Kidney (tissue), 14 donors: ENCODE measurements around the gene TRIO. TPM values are rescaled to one million over a fixed set of nuclear protein-coding genes. Genes with fewer than 3 reads are reported as not detected.
A peak's percentile ranks its signal among the peaks of the same experiment; 100 is the strongest.

Experiments used
- DNase-seq, 5 donors: peaks; one replicate each; pipeline ENCODE4 v3.0.0-alpha.2; 2013 to 2020
- FAIRE-seq: peaks from 2 replicates; lab custom pipeline; 2012; peaks lifted over from hg19 to GRCh38; lab: Jason Lieb, UNC
- H3K27ac ChIP-seq, 2 donors: one replicate each; pipeline ENCODE4 v1.7.0; 2013; ENCODE audit warnings: low read depth in 2 of 2, low read length in 2 of 2, inconsistent platforms in 1 of 2
- H3K27me3 ChIP-seq: one replicate; pipeline ENCODE4 v1.7.1; 2013; ENCODE audit warnings: low read length, inconsistent platforms; ENCODE audit not compliant: control insufficient read depth, insufficient read depth
- H3K36me3 ChIP-seq, 3 donors: one replicate each; pipeline versions ENCODE4 v1.7.0 to v1.7.1; 2013; ENCODE audit warnings: low read length in 3 of 3, control low read depth in 1 of 3, inconsistent platforms in 1 of 3; ENCODE audit not compliant: insufficient read depth in 3 of 3, control insufficient read depth in 2 of 3
- H3K4me1 ChIP-seq, 3 donors: one replicate each; pipeline versions ENCODE4 v1.7.0 to v1.7.1; 2013; ENCODE audit warnings: low read length in 3 of 3, inconsistent platforms in 1 of 3, low read depth in 1 of 3; ENCODE audit not compliant: control insufficient read depth in 2 of 3, insufficient read depth in 2 of 3
- H3K4me3 ChIP-seq, 3 donors: one replicate each; pipeline versions ENCODE4 v1.7.0 to v1.8.1; 2013; ENCODE audit warnings: low read length in 3 of 3, control low read depth in 1 of 3, inconsistent platforms in 1 of 3
- H3K9ac ChIP-seq, 3 donors: one replicate each; pipeline versions ENCODE4 v1.7.0 to v1.7.1; 2013; ENCODE audit warnings: low read length in 3 of 3, control low read depth in 1 of 3, inconsistent platforms in 1 of 3
- H3K9me3 ChIP-seq, 3 donors: one replicate each; pipeline versions ENCODE4 v1.7.0 to v1.7.1; 2013; ENCODE audit warnings: low read length in 3 of 3, control low read depth in 1 of 3, inconsistent platforms in 1 of 3; ENCODE audit not compliant: control insufficient read depth in 2 of 3, insufficient read depth in 1 of 3
- CTCF ChIP-seq: IDR thresholded peaks from 3 replicates; pipeline ENCODE4 v1.5.1; 2012; ENCODE audit warnings: mild to moderate bottlenecking, moderate library complexity, borderline replicate concordance; ENCODE audit not compliant: insufficient read depth; ENCODE audit errors: extremely low read depth
- intact Hi-C: fragments of 100-400 bp; cut with DNase I; formaldehyde crosslinking; loops from one replicate; pipeline ENCODE4 v1.11.1; 2022
- polyA plus RNA-seq: library from polyadenylated mRNA; stranded (reverse); fragments of 350-450 nt; fragmentation: Illumina TruSeq; extraction: RNeasy Lipid Tissue Mini Kit (QIAGEN cat#74804); gene quantifications from one replicate; pipeline ENCODE4 v1.2.3, GENCODE V29; 2014; ENCODE audit warnings: low read depth, low replicate concordance; ENCODE audit not compliant: insufficient read depth
- total RNA-seq: library from RNA; stranded (reverse); fragmentation: NEBNext Ultra II Directional; extraction: Animal tissue kit (Norgen Biotek cat#: 25700); gene quantifications from one replicate; pipeline ENCODE4 v1.2.1, GENCODE V29; 2021
- donor health status: control.
- donor health status: control.
- donor health status: control.
- donor health status: control.
- donor health status: control.
- donor health status: DM: yes; HTN: yes; CAD: no.
- donor health status: Normal renal cell carcinoma (clear cell type).

The TRIO gene
- total and polyA plus RNA-seq, 2 donors from 2014 or later, result 9.5 to 149 TPM

GRCh38 chr5:14257995-14258403 lies 114.9 kb downstream of the TRIO start:
- FAIRE-seq (no peak), DNase-seq (no peak)
- no peak overlapping the region for H3K27ac ChIP-seq
- H3K9ac ChIP-seq, result no peak overlapping the region
- H3K27me3 ChIP-seq, result no peaks in the 10 kb centered on the region
- peaks cover 0 to 12% (median 7%) of the 10 kb centered on the region in 3 donors for H3K4me1 ChIP-seq
- H3K36me3 ChIP-seq, result no peaks in the 10 kb centered on the region
- intact Hi-C loops, result no loop called here
- no peak overlapping the region for H3K4me3 ChIP-seq
- TF ChIP-seq CTCF, result no peak
- no peaks in the 10 kb centered on the region for H3K9me3 ChIP-seq

- peaks cover 0 to 12% (median 7%) of the 10 kb centered on the region in 3 donors for H3K4me1 ChIP-seq
- H3K9me3 ChIP-seq, result no peaks in the 10 kb centered on the region
- intact Hi-C loops, result no loop called here
- H3K9ac ChIP-seq, result peak overlapping the region in 1 of 3 donors; percentile 17
- no peaks in the 10 kb centered on the region for H3K36me3 ChIP-seq
- no peak for FAIRE-seq
- H3K4me3 ChIP-seq, result no peak overlapping the region
- no peak overlapping the region for H3K27ac ChIP-seq
- peak in 3 of 5 donors; percentile 56 to 82 (median 69) for DNase-seq
- H3K27me3 ChIP-seq, result no peaks in the 10 kb centered on the region
- peak; percentile 2 for TF ChIP-seq CTCF
These were observed 115.7 kb downstream of the TRIO start for GRCh38 chr5:14258840-14259239.

GRCh38 chr5:14260637-14261036 lies 117.5 kb downstream of the TRIO start:
- Histone ChIP-seq H3K4me3 (no peak overlapping the region), H3K9ac (no peak overlapping the region), H3K27me3 (no peaks in the 10 kb centered on the region), H3K27ac (no peak overlapping the region), H3K36me3 (no peaks in the 10 kb centered on the region), H3K4me1 (peaks cover 0 to 12% (median 9%) of the 10 kb centered on the region in 3 donors), H3K9me3 (no peaks in the 10 kb centered on the region)
- intact Hi-C loops, result loop anchor here (10.0 kb wide), 1 partner anchor 146 kb away; no protein-coding TSS in a partner anchor
- FAIRE-seq (no peak), DNase-seq (no peak)
- TF ChIP-seq CTCF, result no peak

GRCh38 chr5:14261235-14261634 lies 118.1 kb downstream of the TRIO start:
- no peak overlapping the region for H3K9ac ChIP-seq
- no peak for TF ChIP-seq CTCF
- FAIRE-seq (no peak), DNase-seq (no peak)
- peaks cover 0 to 12% (median 9%) of the 10 kb centered on the region in 3 donors for H3K4me1 ChIP-seq
- H3K27me3 ChIP-seq, result no peaks in the 10 kb centered on the region
- no peaks in the 10 kb centered on the region for H3K36me3 ChIP-seq
- intact Hi-C loops, result loop anchor here (10.0 kb wide), 1 partner anchor 146 kb away; no protein-coding TSS in a partner anchor
- H3K9me3 ChIP-seq, result no peaks in the 10 kb centered on the region
- no peak overlapping the region for H3K4me3 ChIP-seq
- H3K27ac ChIP-seq, result no peak overlapping the region
